Measurements from ENCODE around the gene ADGRL1. TPM values are rescaled to one million over a fixed set of nuclear protein-coding genes. Genes with fewer than 3 reads are reported as not detected.

Gene ADGRL1
- polyA plus RNA-seq, 1 donor (not counting 4 experiments of a cell fraction or from before 2014, with no cell fraction given): 3.2 TPM

GRCh38 chr19:14116525-14116917, 89.4 kb downstream of the ADGRL1 start:
- Histone ChIP-seq H3K4me3 (ENCODE audit: control insufficient read depth in 2 of 3, extremely low read depth in 1 of 3, insufficient read depth in 2 of 3, low read depth in 1 of 3, low read length in 3 of 3) (peak overlapping the region; percentile 78 to 86 (median 80)), H3K4me2 (ENCODE audit: control insufficient read depth, extremely low read depth, insufficient read depth, low read depth, low read length) (peak overlapping the region; percentile 89), H4K20me1 (ENCODE audit: control insufficient read depth, extremely low read depth, insufficient read depth, low read length) (no peaks in the 10 kb centered on the region), H3K79me2 (ENCODE audit: control insufficient read depth, insufficient read depth, low read length) (peaks cover 9% of the 10 kb centered on the region), H3K36me3 (ENCODE audit: control insufficient read depth in 2 of 2, extremely low read depth in 1 of 2, insufficient read depth in 2 of 2, low read length in 2 of 2) (peaks cover 0 to 3% of the 10 kb centered on the region in 2 experiments), H2AFZ (ENCODE audit: control insufficient read depth, low read length) (no peak overlapping the region), H3K9ac (ENCODE audit: control insufficient read depth, extremely low read depth, insufficient read depth, low read length) (peak overlapping the region; percentile 71), H3K9me1 (ENCODE audit: control insufficient read depth, extremely low read depth, insufficient read depth, low read length) (no peaks in the 10 kb centered on the region), H3K27me3 (ENCODE audit: control insufficient read depth, extremely low read depth, insufficient read depth, low read length) (no peaks in the 10 kb centered on the region), H3K27ac (ENCODE audit: control insufficient read depth, insufficient read depth, low read length) (no peak overlapping the region), H3K9me3 (ENCODE audit: control insufficient read depth, low read depth, low read length) (no peaks in the 10 kb centered on the region), H3K4me1 (ENCODE audit: control insufficient read depth, extremely low read depth, insufficient read depth, low read length) (peaks cover 14% of the 10 kb centered on the region)
- DNase-seq (ENCODE audit: low read depth, low spot score) (no peak), FAIRE-seq (no peak)
- TF ChIP-seq CTCF (optimal IDR thresholded peaks at IDR 0.05 in 1 of 3, IDR thresholded peaks at IDR 0.05 in 1 of 3, conservative IDR thresholded peaks at IDR 0.05 in 1 of 3; ENCODE audit: extremely low read depth in 1 of 3, insufficient read depth in 2 of 3, low read length in 3 of 3): no peak
- no peak for TF ChIP-seq EZH2 (IDR thresholded peaks at IDR 0.05; ENCODE audit: low read length)
- dilution Hi-C loops (cut with MboI; ENCODE audit: extremely low pct_ligation_motif_present, low sequenced_read_pairs): no loop called here

DNA sequence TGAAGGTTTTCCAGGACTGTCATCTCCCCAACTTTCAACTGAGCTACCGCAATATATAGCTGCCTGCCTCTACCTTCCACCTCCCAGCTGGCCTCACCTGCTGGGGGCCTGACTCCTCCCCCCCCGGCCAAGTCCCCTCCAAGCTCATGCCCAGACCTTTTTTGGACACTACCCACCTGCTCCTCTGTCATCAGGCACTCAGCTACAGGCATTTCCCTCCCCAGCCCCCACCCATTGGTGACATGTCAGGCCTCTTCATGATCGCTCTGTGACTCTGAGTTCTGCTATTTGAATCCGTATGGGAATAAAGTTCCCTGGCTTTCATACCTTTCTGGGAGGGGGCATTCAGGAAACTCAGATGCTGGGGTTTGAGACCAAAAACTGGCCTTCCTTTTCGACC, 90.2 kb downstream of the ADGRL1 start:
- H3K4me2 ChIP-seq (ENCODE audit: control insufficient read depth, extremely low read depth, insufficient read depth, low read depth, low read length): no peak overlapping the region
- TF ChIP-seq CTCF (optimal IDR thresholded peaks at IDR 0.05 in 1 of 3, IDR thresholded peaks at IDR 0.05 in 1 of 3, conservative IDR thresholded peaks at IDR 0.05 in 1 of 3; ENCODE audit: extremely low read depth in 1 of 3, insufficient read depth in 2 of 3, low read length in 3 of 3): no peak
- TF ChIP-seq EZH2 (IDR thresholded peaks at IDR 0.05; ENCODE audit: low read length): no peak
- H3K79me2 ChIP-seq (ENCODE audit: control insufficient read depth, insufficient read depth, low read length): peaks cover 9% of the 10 kb centered on the region
- dilution Hi-C loops (cut with MboI; ENCODE audit: extremely low pct_ligation_motif_present, low sequenced_read_pairs): no loop called here
- no peaks in the 10 kb centered on the region for H4K20me1 ChIP-seq (ENCODE audit: control insufficient read depth, extremely low read depth, insufficient read depth, low read length)
- H3K9ac ChIP-seq (ENCODE audit: control insufficient read depth, extremely low read depth, insufficient read depth, low read length): no peak overlapping the region
- H3K9me1 ChIP-seq (ENCODE audit: control insufficient read depth, extremely low read depth, insufficient read depth, low read length): no peaks in the 10 kb centered on the region
- H3K9me3 ChIP-seq (ENCODE audit: control insufficient read depth, low read depth, low read length): no peaks in the 10 kb centered on the region
- no peak overlapping the region for H2AFZ ChIP-seq (ENCODE audit: control insufficient read depth, low read length)
- no peaks in the 10 kb centered on the region for H3K27me3 ChIP-seq (ENCODE audit: control insufficient read depth, extremely low read depth, insufficient read depth, low read length)
- peaks cover 14% of the 10 kb centered on the region for H3K4me1 ChIP-seq (ENCODE audit: control insufficient read depth, extremely low read depth, insufficient read depth, low read length)
- H3K36me3 ChIP-seq (ENCODE audit: control insufficient read depth in 2 of 2, extremely low read depth in 1 of 2, insufficient read depth in 2 of 2, low read length in 2 of 2): no peaks in the 10 kb centered on the region
- H3K27ac ChIP-seq (ENCODE audit: control insufficient read depth, insufficient read depth, low read length): no peak overlapping the region
- DNase-seq (ENCODE audit: low read depth, low spot score): no peak
- no peak for FAIRE-seq
- no peak overlapping the region for H3K4me3 ChIP-seq (ENCODE audit: control insufficient read depth in 2 of 3, extremely low read depth in 1 of 3, insufficient read depth in 2 of 3, low read depth in 1 of 3, low read length in 3 of 3)
